ENCODE measurements around the gene MED13L.

GRCh38 chr12:116174904-116175303 lies 102.6 kb downstream of the MED13L start:
- TF ChIP-seq CTCF (IDR thresholded peaks at IDR 0.05), result no peak
- TF ChIP-seq ZFX (IDR thresholded peaks at IDR 0.05; ENCODE audit: borderline replicate concordance), result no peak

Measured in 22Rv1 (cell line).